ENCODE data around the gene SEMA4B. TPM values are rescaled to one million over a fixed set of nuclear protein-coding genes. Genes with fewer than 3 reads are reported as not detected.
"Not testable (repeated sequence)": the region's sequence is repeated elsewhere in the genome, so short reads cannot be mapped to it uniquely, and the experiment has no call there.

Gene SEMA4B
- total and polyA plus RNA-seq, 7 experiments from 2014 or later, result 5.6 to 31.0 (median 19.4) TPM

- Histone ChIP-seq H3K9me3 (ENCODE audit: control insufficient read depth in 2 of 3, low read length in 3 of 3) (no peaks in the 10 kb centered on the region), H3K4me3 (ENCODE audit: low read length) (no peak overlapping the region), H3K27ac (ENCODE audit: low read depth, low read length) (peak overlapping the region; percentile 42), H3K4me1 (ENCODE audit: control insufficient read depth in 2 of 2, insufficient read depth in 2 of 2, low read length in 2 of 2) (peaks cover 29 to 32% of the 10 kb centered on the region in 2 donors), H3K36me3 (ENCODE audit: control insufficient read depth in 2 of 3, insufficient read depth in 3 of 3, low read length in 3 of 3) (peaks cover 12 to 50% (median 14%) of the 10 kb centered on the region in 3 experiments), H3K27me3 (ENCODE audit: control insufficient read depth in 2 of 2, insufficient read depth in 2 of 2, low read length in 2 of 2) (no peaks in the 10 kb centered on the region)
- ChIA-PET CTCF (interaction anchor here (0.5 to 1.7 kb wide), 4 partner anchors 11 to 199 kb away, joined by 3 to 8 read pairs (median 3); no protein-coding TSS in a partner anchor), POLR2A (interaction anchor here (0.6 to 0.8 kb wide), 2 partner anchors 40 to 107 kb away, joined by 3 to 4 read pairs; no protein-coding TSS in a partner anchor)
- peaks cover 41 to 74% (median 64%) of the 10 kb centered on the region in 7 donors for H3K4me1 Mint-ChIP-seq
- no peak for ATAC-seq
- H3K27me3 Mint-ChIP-seq, result no peaks in the 10 kb centered on the region
- DNase-seq, result no peak
- peak overlapping the region in 8 of 9 donors; percentile 47 to 83 (median 70) for H3K27ac Mint-ChIP-seq
- intact Hi-C loops (cut with micrococcal nuclease), result no loop called here
- peaks cover 20 to 47% (median 29%) of the 10 kb centered on the region in 5 donors for H3K36me3 Mint-ChIP-seq
- H3K9me3 Mint-ChIP-seq, result peaks cover 0 to 3% (median 0%) of the 10 kb centered on the region in 11 donors
- H3K4me3 Mint-ChIP-seq, result peak overlapping the region in 2 of 10 donors; percentile 16 to 99
Measured at GRCh38 chr15:90271459-90272166, 70.5 kb downstream of the SEMA4B start.

- peak in 1 of 9 donors; percentile 4 for DNase-seq
- H3K4me3 ChIP-seq (ENCODE audit: low read length); H3K27me3 Mint-ChIP-seq; CTCF ChIA-PET; H3K27ac Mint-ChIP-seq; H3K4me1 ChIP-seq (ENCODE audit: control insufficient read depth in 2 of 2, insufficient read depth in 2 of 2, low read length in 2 of 2); intact Hi-C loops (cut with micrococcal nuclease); H3K27ac ChIP-seq (ENCODE audit: low read depth, low read length); H3K36me3 Mint-ChIP-seq; ATAC-seq; H3K9me3 Mint-ChIP-seq; H3K9me3 ChIP-seq (ENCODE audit: control insufficient read depth in 2 of 3, low read length in 3 of 3); H3K36me3 ChIP-seq (ENCODE audit: control insufficient read depth in 2 of 3, insufficient read depth in 3 of 3, low read length in 3 of 3); H3K4me3 Mint-ChIP-seq; H3K27me3 ChIP-seq (ENCODE audit: control insufficient read depth in 2 of 2, insufficient read depth in 2 of 2, low read length in 2 of 2): not testable (repeated sequence)
- POLR2A ChIA-PET, result interaction anchor here (0.8 kb wide), 1 partner anchor 530 kb away, joined by 4 read pairs; no protein-coding TSS in a partner anchor
- H3K4me1 Mint-ChIP-seq, result peaks cover 0 to 11% (median 8%) of the 10 kb centered on the region in 7 donors
Measured at GRCh38 chr15:90278467-90278866, 77.3 kb downstream of the SEMA4B start.

Other genes starting within 250 kb of the SEMA4B start
- gene ZNF710, start 200.0 kb upstream of the SEMA4B start, total RNA-seq, result 10 to 100 TPM in 4 of 5 experiments, 1 to 10 TPM in 1; 7.3 to 28.8 (median 21.8) TPM
- 1 to 10 TPM in 1 of 2 donors, under 1 TPM in 1; 0.77 to 2.7 TPM for gene ZNF710, start 200.0 kb upstream of the SEMA4B start, polyA plus RNA-seq
- gene IDH2, start 98.9 kb upstream of the SEMA4B start, total RNA-seq, result 100 to 1,000 TPM in 1 of 5 experiments, 10 to 100 TPM in 4; 32.4 to 230 (median 33.7) TPM
- gene IDH2, start 98.9 kb upstream of the SEMA4B start, polyA plus RNA-seq, result 10 to 100 TPM; 76.0 to 91.3 TPM
- 100 to 1,000 TPM in 3 of 5 experiments, 10 to 100 TPM in 2; 76.8 to 149 (median 127) TPM for gene CIB1, start 32.6 kb downstream of the SEMA4B start, total RNA-seq
- 100 to 1,000 TPM; 224 to 229 TPM for gene CIB1, start 32.6 kb downstream of the SEMA4B start, polyA plus RNA-seq
- 10 to 100 TPM in 4 of 5 experiments, 1 to 10 TPM in 1; 7.3 to 16.3 (median 14.9) TPM for gene GDPGP1, start 32.9 kb downstream of the SEMA4B start, total RNA-seq
- gene GDPGP1, start 32.9 kb downstream of the SEMA4B start, polyA plus RNA-seq, result 1 to 10 TPM in 1 of 2 donors, under 1 TPM in 1; 0.61 to 1.2 TPM
- gene TTLL13, start 48.2 kb downstream of the SEMA4B start, total RNA-seq, result 1 to 10 TPM in 1 of 5 experiments, under 1 TPM in 3, not detected in 1; 0.40 to 1.8 (median 0.63) TPM
- not detected for gene TTLL13, start 48.2 kb downstream of the SEMA4B start, polyA plus RNA-seq
- gene NGRN, start 64.3 kb downstream of the SEMA4B start, total RNA-seq, result 10 to 100 TPM; 34.1 to 51.5 (median 48.4) TPM
- gene NGRN, start 64.3 kb downstream of the SEMA4B start, polyA plus RNA-seq, result 10 to 100 TPM; 29.7 to 48.5 TPM
- gene ZNF774, start 151.0 kb downstream of the SEMA4B start, total RNA-seq, result 1 to 10 TPM in 3 of 5 experiments, under 1 TPM in 2; 0.22 to 2.0 (median 1.5) TPM
- gene ZNF774, start 151.0 kb downstream of the SEMA4B start, polyA plus RNA-seq, result under 1 TPM; 0.08 to 0.16 TPM
- 100 to 1,000 TPM in 2 of 5 experiments, 10 to 100 TPM in 3; 81.8 to 263 (median 93.8) TPM for gene IQGAP1, start 186.9 kb downstream of the SEMA4B start, total RNA-seq
- 10 to 100 TPM; 73.9 to 79.4 TPM for gene IQGAP1, start 186.9 kb downstream of the SEMA4B start, polyA plus RNA-seq